Type B pancreatic cell (in vitro differentiated cells): ENCODE results near the gene SLC35F4. TPM values are rescaled to one million over a fixed set of nuclear protein-coding genes. Genes with fewer than 3 reads are reported as not detected.
"Not testable (repeated sequence)": the region's sequence is repeated elsewhere in the genome, so short reads cannot be mapped to it uniquely, and the experiment has no call there.

Experiments
- DNase-seq: peaks from one replicate; pipeline ENCODE4 v3.0.0; 2021; ENCODE audit warnings: mixed read lengths; ENCODE audit not compliant: unreplicated experiment; ENCODE audit errors: extremely low spot score
- H3K27ac Mint-ChIP-seq: 2 replicates; pipeline ENCODE4 v1.8.0; 2021; ENCODE audit warnings: mild to moderate bottlenecking, mixed read lengths
- H3K27me3 Mint-ChIP-seq: 2 replicates; pipeline ENCODE4 v1.8.0; 2021; ENCODE audit warnings: mixed read lengths
- H3K36me3 Mint-ChIP-seq: 2 replicates; pipeline ENCODE4 v1.8.0; 2021; ENCODE audit warnings: mixed read lengths
- H3K4me1 Mint-ChIP-seq: one replicate; pipeline ENCODE4 v1.8.0; 2021; ENCODE audit warnings: mixed read lengths; ENCODE audit not compliant: unreplicated experiment
- H3K4me3 Mint-ChIP-seq: 2 replicates; pipeline ENCODE4 v1.8.0; 2021; ENCODE audit warnings: mild to moderate bottlenecking, mixed read lengths
- H3K9me3 Mint-ChIP-seq: 2 replicates; pipeline ENCODE4 v1.8.0; 2021; ENCODE audit warnings: mixed read lengths
- CTCF ChIP-seq: fragments of 200-600 bp; sonication (generic); conservative IDR thresholded peaks from 2 replicates; pipeline ENCODE4 v1.5.0; 2021; ENCODE audit warnings: antibody characterized with exemption, mild to moderate bottlenecking
- total RNA-seq: library from RNA; stranded (reverse); gene quantifications from 2 replicates; pipeline ENCODE4 v1.2.1, GENCODE V29; 2021; ENCODE audit warnings: low replicate concordance

SLC35F4 gene
- total RNA-seq, 1 donor from 2014 or later, result 2.1 TPM

DNA sequence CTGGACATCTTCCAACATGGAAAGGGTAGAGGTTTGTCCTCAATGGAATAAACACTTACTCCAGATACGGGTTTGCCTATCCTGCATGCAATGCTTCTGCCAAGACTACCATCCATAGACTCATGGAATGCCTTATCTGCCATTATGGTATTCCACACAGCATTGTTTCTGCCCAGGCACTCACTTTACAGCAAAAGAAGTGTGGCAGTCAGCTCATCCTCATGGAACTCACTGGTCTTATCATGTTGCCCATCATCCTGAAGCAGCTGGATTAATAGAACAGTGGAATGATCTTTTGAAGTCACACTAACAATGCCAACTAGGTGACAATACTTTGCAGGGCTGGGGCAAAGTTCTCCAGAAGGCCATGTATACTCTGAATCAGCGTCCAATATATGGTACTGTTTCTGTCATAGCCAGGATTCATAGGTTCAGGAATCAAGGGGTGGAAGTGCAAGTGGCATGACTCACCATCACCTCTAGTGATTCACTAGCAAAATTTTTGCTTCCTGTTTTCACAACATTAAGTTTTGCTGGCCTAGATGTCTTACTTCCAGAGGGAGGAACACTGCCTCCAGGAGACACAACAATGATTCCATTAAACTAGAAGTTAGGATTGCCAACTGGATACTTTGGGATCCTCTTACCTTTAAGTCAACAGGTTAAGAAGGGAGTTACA, 140.4 kb downstream of the SLC35F4 start:
- TF ChIP-seq CTCF, result no peak
- no peak overlapping the region for H3K4me3 Mint-ChIP-seq
- H3K36me3 Mint-ChIP-seq, result no peaks in the 10 kb centered on the region
- H3K4me1 Mint-ChIP-seq, result no peaks in the 10 kb centered on the region
- DNase-seq, result no peak
- no peak overlapping the region for H3K27ac Mint-ChIP-seq
- peaks cover 2% of the 10 kb centered on the region for H3K9me3 Mint-ChIP-seq
- H3K27me3 Mint-ChIP-seq, result peaks cover 8% of the 10 kb centered on the region

DNA sequence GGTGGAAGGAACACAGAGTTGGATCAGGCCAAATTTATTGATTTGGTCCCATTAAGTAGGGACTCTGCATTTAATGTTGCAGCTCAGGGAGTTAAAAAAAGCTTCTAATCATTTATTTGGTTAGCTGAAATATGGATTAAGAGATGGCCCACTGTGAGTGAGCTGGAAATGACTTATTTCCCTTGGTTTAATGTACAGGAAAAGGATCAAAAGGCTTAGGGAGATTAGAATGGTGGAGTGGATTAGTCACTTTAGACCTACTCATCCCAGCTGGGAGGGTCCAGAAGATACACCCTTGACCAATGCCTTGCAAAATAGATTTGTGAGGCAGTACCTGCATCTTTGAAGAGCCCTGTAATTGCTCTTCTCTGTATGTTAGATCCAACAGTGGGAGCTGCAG, 143.8 kb downstream of the SLC35F4 start:
- not testable (repeated sequence) for H3K27me3 Mint-ChIP-seq, H3K27ac Mint-ChIP-seq, H3K4me3 Mint-ChIP-seq, H3K4me1 Mint-ChIP-seq, H3K36me3 Mint-ChIP-seq, DNase-seq
- peaks cover 10% of the 10 kb centered on the region for H3K9me3 Mint-ChIP-seq

- no peak for TF ChIP-seq CTCF
- Mint-ChIP-seq H3K4me1 (peaks cover 5% of the 10 kb centered on the region), H3K4me3 (no peak overlapping the region), H3K36me3 (no peaks in the 10 kb centered on the region), H3K27ac (no peak overlapping the region), H3K27me3 (peaks cover 9% of the 10 kb centered on the region), H3K9me3 (peaks cover 8% of the 10 kb centered on the region)
- no peak for DNase-seq
Measured at GRCh38 chr14:57714487-57714931, 151.4 kb downstream of the SLC35F4 start.

GRCh38 chr14:57712698-57713097, 153.2 kb downstream of the SLC35F4 start:
- H3K27ac Mint-ChIP-seq, result no peak overlapping the region
- no peak overlapping the region for H3K4me3 Mint-ChIP-seq
- H3K4me1 Mint-ChIP-seq, result peaks cover 5% of the 10 kb centered on the region
- H3K27me3 Mint-ChIP-seq, result peaks cover 9% of the 10 kb centered on the region
- no peak for DNase-seq
- TF ChIP-seq CTCF, result no peak
- H3K36me3 Mint-ChIP-seq, result no peaks in the 10 kb centered on the region
- H3K9me3 Mint-ChIP-seq, result peaks cover 13% of the 10 kb centered on the region

DNA sequence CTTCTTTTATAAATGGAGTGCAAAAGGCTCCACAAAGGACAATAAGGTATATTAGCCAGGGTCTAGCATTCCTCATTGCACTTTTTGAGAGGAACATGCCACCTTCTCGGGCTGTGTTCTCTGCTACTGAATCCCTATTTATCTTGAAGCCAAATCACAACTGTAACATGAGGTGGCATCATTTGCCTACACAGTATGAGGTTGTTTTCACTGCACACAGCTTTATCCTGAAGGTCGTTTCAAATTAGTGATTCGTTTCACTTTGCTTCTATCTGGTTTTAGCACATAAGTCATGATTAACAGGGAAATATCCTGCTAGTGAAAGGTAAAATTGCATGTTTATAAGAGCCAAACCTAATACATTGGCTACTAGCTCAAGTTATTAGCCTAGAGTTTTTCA, 153.8 kb downstream of the SLC35F4 start:
- H3K4me3 Mint-ChIP-seq, result no peak overlapping the region
- H3K27ac Mint-ChIP-seq, result no peak overlapping the region
- H3K27me3 Mint-ChIP-seq, result peaks cover 9% of the 10 kb centered on the region
- no peaks in the 10 kb centered on the region for H3K36me3 Mint-ChIP-seq
- H3K9me3 Mint-ChIP-seq, result peaks cover 13% of the 10 kb centered on the region
- TF ChIP-seq CTCF, result no peak
- H3K4me1 Mint-ChIP-seq, result peaks cover 5% of the 10 kb centered on the region
- DNase-seq, result no peak

DNA sequence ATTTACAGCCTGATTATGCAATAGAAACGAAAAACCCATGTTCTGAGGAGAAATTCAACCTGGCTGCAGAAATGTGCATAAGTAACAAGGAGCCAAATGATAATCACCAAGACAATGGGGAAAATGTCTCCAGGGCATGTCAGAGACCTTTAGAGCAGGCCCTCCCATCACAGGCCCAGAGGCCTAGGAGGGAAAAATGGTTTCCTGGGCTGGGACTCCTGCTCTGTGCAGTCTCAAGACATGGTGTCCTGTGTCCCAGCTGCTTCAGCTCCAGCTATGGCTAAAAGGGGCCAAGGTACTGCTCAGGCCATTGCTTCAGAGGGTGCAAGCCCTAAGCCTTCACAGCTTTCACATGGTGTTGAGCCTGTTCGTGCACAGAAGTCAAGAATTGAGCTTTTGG, 156.0 kb downstream of the SLC35F4 start:
- peaks cover 9% of the 10 kb centered on the region for H3K9me3 Mint-ChIP-seq
- H3K4me1 Mint-ChIP-seq, result peaks cover 5% of the 10 kb centered on the region
- TF ChIP-seq CTCF, result no peak

DNA sequence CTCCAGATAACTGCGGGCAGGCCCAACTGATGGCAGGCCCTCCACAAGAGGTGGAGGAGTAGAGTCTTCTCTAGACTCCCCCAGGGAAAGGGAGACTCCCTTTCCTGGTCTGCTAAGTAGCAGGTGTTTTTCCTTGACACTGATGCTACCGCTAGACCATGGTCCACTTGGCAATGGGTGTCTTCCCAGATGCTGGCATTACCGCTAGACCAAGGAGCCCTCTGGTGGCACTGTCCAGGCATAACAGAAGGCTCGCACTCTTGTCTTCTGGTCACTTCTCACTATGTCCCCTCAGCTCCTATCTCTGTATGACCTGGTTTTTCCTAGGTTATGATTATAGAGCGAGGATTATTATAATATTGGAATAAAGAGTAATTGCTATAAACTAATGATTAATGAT, 156.8 kb downstream of the SLC35F4 start:
- not testable (repeated sequence) for DNase-seq

More for the DNA sequence above, 156.0 kb downstream of the SLC35F4 start:
- Mint-ChIP-seq H3K27me3 (peaks cover 8% of the 10 kb centered on the region), H3K27ac (no peak overlapping the region), H3K36me3 (no peaks in the 10 kb centered on the region), H3K4me3 (no peak overlapping the region)
- DNase-seq, result no peak

More for the DNA sequence above, 156.8 kb downstream of the SLC35F4 start:
- not testable (repeated sequence) for H3K36me3 Mint-ChIP-seq, H3K27me3 Mint-ChIP-seq, H3K4me3 Mint-ChIP-seq, H3K4me1 Mint-ChIP-seq, H3K9me3 Mint-ChIP-seq, H3K27ac Mint-ChIP-seq
